Thyroid gland (tissue), 4 donors: Measurements from ENCODE around the gene HGD.

Experiments used
- POLR2A ChIP-seq, 2 donors: fragments of 450-650 bp; IDR thresholded peaks; one replicate each; pipeline ENCODE4 v1.6.1; 2017; ENCODE audit warnings: antibody characterized with exemption in 2 of 2, mild to moderate bottlenecking in 2 of 2, moderate library complexity in 1 of 2
- TF ChIP-seq, protein P1 (sequence below), 6 experiments: fragments of 200-600 bp in 3 of 6; fragments of 450-650 bp in 3 of 6; sonication (generic) in 3 of 6; IDR thresholded peaks; one replicate each; pipeline ENCODE4 v1.5.1; 2016 to 2019; ENCODE audit warnings: antibody characterized with exemption in 6 of 6, mild to moderate bottlenecking in 2 of 6, inconsistent platforms in 1 of 6, moderate library complexity in 1 of 6

DNA sequence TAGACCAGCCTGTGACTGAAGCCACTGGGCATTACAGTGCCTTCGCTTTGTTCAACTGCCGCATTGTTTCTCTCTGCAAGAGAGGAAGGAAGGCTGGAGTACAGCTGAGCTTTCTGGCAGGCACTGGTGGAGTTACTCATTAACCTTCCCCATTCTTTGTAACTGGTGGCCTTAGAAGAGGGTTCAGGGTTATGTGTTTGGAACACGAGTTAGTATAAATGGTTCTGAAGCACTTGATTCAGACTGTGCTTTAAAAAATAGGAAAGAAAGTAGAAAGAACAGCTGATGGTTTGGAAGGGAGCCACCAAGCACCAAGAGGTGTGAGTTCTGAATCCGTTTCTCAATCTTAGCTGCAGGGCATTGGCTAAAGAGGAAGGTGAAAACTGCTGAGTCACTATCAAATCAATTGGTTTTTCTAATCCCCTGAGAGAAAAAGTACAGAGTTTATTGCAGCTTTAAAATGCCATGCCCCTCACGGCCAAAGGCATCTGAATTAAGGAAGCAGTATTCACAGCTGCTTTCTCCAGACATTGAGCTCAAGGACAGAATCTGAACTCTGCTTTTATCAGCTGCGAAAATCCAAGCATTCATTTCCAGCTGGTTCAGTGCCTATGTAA lies 3.6 kb downstream of the HGD start:
- TF ChIP-seq, protein P1, sequence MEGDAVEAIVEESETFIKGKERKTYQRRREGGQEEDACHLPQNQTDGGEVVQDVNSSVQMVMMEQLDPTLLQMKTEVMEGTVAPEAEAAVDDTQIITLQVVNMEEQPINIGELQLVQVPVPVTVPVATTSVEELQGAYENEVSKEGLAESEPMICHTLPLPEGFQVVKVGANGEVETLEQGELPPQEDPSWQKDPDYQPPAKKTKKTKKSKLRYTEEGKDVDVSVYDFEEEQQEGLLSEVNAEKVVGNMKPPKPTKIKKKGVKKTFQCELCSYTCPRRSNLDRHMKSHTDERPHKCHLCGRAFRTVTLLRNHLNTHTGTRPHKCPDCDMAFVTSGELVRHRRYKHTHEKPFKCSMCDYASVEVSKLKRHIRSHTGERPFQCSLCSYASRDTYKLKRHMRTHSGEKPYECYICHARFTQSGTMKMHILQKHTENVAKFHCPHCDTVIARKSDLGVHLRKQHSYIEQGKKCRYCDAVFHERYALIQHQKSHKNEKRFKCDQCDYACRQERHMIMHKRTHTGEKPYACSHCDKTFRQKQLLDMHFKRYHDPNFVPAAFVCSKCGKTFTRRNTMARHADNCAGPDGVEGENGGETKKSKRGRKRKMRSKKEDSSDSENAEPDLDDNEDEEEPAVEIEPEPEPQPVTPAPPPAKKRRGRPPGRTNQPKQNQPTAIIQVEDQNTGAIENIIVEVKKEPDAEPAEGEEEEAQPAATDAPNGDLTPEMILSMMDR (IDR thresholded peaks at IDR 0.05), result peak in 1 of 6 experiments; percentile 8
- TF ChIP-seq POLR2A (IDR thresholded peaks at IDR 0.05), result peak in 1 of 2 donors; percentile 34
